HCT116 (cell line): ENCODE data around the gene SLC6A11.

Experiments used
- EZH2 ChIP-seq: fragments of 200-600 bp; sonication (generic); IDR thresholded peaks from 2 replicates; pipeline ENCODE4 v1.6.1; 2017; ENCODE audit warnings: antibody characterized with exemption, mixed run types
- POLR2A ChIP-seq: IDR thresholded peaks from 2 replicates; pipeline ENCODE4 v1.7.0; 2011; ENCODE audit warnings: borderline replicate concordance; ENCODE audit not compliant: insufficient read depth, insufficient read length; ENCODE audit errors: extremely low read depth
- POLR2AphosphoS5 ChIP-seq: IDR thresholded peaks from 2 replicates; pipeline ENCODE4 v1.6.1; 2011; ENCODE audit warnings: mild to moderate bottlenecking, low read depth, low read length, moderate library complexity
- TF ChIP-seq, protein P1 (sequence below): IDR thresholded peaks from 2 replicates; pipeline ENCODE4 v1.6.1; 2012; ENCODE audit warnings: low read depth
- TF ChIP-seq, protein P2 (sequence below), 3 experiments: fragments of 200-600 bp in 1 of 3; sonication (generic) in 1 of 3; IDR thresholded peaks in 2 of 3; conservative IDR thresholded peaks in 1 of 3; 2 replicates each; pipeline ENCODE4 v1.5.1; 2012 to 2017; ENCODE audit warnings: low read depth in 2 of 3, low read length in 2 of 3, antibody characterized with exemption in 1 of 3, borderline replicate concordance in 1 of 3, control low read depth in 1 of 3, mild to moderate bottlenecking in 1 of 3, mixed read lengths in 1 of 3, mixed run types in 1 of 3, moderate library complexity in 1 of 3; ENCODE audit not compliant: insufficient read depth in 1 of 3
- TF ChIP-seq, protein P3 (sequence below): IDR thresholded peaks from 2 replicates; pipeline ENCODE4 v1.6.1; 2012

DNA sequence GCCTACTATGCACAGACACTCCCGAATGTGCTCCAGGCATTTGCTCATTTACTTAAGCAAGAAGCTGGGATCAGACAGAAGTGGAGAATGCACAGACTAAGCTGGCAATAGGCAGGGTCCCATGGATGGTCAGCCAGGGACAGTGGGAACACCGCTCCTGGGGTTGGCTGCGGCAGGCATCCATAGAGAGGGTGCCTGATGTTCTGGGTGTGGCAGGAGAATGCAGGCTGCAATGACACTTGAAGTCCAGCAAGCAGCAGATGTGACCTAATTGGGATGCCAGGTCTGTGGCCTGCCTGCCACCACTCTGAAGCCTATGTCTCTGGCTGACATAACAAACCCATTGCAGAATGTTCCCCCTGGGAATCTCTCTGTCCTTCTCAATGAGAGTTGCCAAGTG, 40.2 kb upstream of the SLC6A11 start:
- TF ChIP-seq POLR2A (no peak), POLR2AphosphoS5 (no peak), EZH2 (no peak)
- TF ChIP-seq, protein P1, sequence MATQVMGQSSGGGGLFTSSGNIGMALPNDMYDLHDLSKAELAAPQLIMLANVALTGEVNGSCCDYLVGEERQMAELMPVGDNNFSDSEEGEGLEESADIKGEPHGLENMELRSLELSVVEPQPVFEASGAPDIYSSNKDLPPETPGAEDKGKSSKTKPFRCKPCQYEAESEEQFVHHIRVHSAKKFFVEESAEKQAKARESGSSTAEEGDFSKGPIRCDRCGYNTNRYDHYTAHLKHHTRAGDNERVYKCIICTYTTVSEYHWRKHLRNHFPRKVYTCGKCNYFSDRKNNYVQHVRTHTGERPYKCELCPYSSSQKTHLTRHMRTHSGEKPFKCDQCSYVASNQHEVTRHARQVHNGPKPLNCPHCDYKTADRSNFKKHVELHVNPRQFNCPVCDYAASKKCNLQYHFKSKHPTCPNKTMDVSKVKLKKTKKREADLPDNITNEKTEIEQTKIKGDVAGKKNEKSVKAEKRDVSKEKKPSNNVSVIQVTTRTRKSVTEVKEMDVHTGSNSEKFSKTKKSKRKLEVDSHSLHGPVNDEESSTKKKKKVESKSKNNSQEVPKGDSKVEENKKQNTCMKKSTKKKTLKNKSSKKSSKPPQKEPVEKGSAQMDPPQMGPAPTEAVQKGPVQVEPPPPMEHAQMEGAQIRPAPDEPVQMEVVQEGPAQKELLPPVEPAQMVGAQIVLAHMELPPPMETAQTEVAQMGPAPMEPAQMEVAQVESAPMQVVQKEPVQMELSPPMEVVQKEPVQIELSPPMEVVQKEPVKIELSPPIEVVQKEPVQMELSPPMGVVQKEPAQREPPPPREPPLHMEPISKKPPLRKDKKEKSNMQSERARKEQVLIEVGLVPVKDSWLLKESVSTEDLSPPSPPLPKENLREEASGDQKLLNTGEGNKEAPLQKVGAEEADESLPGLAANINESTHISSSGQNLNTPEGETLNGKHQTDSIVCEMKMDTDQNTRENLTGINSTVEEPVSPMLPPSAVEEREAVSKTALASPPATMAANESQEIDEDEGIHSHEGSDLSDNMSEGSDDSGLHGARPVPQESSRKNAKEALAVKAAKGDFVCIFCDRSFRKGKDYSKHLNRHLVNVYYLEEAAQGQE = no peak
- TF ChIP-seq, protein P2, sequence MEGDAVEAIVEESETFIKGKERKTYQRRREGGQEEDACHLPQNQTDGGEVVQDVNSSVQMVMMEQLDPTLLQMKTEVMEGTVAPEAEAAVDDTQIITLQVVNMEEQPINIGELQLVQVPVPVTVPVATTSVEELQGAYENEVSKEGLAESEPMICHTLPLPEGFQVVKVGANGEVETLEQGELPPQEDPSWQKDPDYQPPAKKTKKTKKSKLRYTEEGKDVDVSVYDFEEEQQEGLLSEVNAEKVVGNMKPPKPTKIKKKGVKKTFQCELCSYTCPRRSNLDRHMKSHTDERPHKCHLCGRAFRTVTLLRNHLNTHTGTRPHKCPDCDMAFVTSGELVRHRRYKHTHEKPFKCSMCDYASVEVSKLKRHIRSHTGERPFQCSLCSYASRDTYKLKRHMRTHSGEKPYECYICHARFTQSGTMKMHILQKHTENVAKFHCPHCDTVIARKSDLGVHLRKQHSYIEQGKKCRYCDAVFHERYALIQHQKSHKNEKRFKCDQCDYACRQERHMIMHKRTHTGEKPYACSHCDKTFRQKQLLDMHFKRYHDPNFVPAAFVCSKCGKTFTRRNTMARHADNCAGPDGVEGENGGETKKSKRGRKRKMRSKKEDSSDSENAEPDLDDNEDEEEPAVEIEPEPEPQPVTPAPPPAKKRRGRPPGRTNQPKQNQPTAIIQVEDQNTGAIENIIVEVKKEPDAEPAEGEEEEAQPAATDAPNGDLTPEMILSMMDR (IDR thresholded peaks at IDR 0.05 in 2 of 3, conservative IDR thresholded peaks at IDR 0.05 in 1 of 3; ENCODE audit: borderline replicate concordance in 1 of 3, insufficient read depth in 1 of 3, low read depth in 2 of 3, low read length in 2 of 3) = no peak
- TF ChIP-seq, protein P3, sequence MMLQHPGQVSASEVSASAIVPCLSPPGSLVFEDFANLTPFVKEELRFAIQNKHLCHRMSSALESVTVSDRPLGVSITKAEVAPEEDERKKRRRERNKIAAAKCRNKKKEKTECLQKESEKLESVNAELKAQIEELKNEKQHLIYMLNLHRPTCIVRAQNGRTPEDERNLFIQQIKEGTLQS = no peak
